CD14-positive monocyte (primary cell): ENCODE data around the gene HS1BP3. TPM values are rescaled to one million over a fixed set of nuclear protein-coding genes. Genes with fewer than 3 reads are reported as not detected.

Experiments
- DNase-seq, 3 donors: peaks; one replicate each; pipeline ENCODE4 v3.0.0-alpha.2; 2011 to 2022
- H2AFZ ChIP-seq: 2 replicates; pipeline ENCODE4 v1.6.0; 2012; ENCODE audit warnings: mild to moderate bottlenecking, low read depth, low read length, inconsistent platforms; ENCODE audit not compliant: insufficient read depth, poor library complexity, severe bottlenecking
- H3K27ac ChIP-seq, 2 donors: 1 replicate in 1 of 2; 2 replicates in 1 of 2; pipeline ENCODE4 v1.5.1; 2012 to 2013; ENCODE audit warnings: low read length in 2 of 2, control low read depth in 1 of 2, inconsistent platforms in 1 of 2, low read depth in 1 of 2, mild to moderate bottlenecking in 1 of 2
- H3K27me3 ChIP-seq, 2 donors: one replicate each; pipeline versions ENCODE4 v1.6.0 to v1.6.1; 2011 to 2013; ENCODE audit warnings: low read length in 2 of 2; ENCODE audit not compliant: control insufficient read depth in 2 of 2, insufficient read depth in 2 of 2
- H3K36me3 ChIP-seq, 2 donors: replicated peaks in 1 of 2; 1 replicate in 1 of 2; 2 replicates in 1 of 2; pipeline versions ENCODE4 v1.5.1 to v1.6.1; 2012 to 2013; ENCODE audit warnings: low read length in 2 of 2, control low read depth in 1 of 2, inconsistent platforms in 1 of 2, mild to moderate bottlenecking in 1 of 2; ENCODE audit not compliant: insufficient read depth in 2 of 2, control insufficient read depth in 1 of 2
- H3K4me1 ChIP-seq, 2 donors: 1 replicate in 1 of 2; 2 replicates in 1 of 2; pipeline versions ENCODE4 v1.5.1 to v1.6.1; 2012 to 2013; ENCODE audit warnings: low read length in 2 of 2, control low read depth in 1 of 2, inconsistent platforms in 1 of 2, mild to moderate bottlenecking in 1 of 2, moderate library complexity in 1 of 2; ENCODE audit not compliant: insufficient read depth in 2 of 2, control insufficient read depth in 1 of 2
- H3K4me2 ChIP-seq: replicated peaks from 2 replicates; pipeline ENCODE3; 2012; ENCODE audit warnings: low read length, moderate library complexity, mild to moderate bottlenecking; ENCODE audit not compliant: poor library complexity, severe bottlenecking; ENCODE audit errors: extremely low read depth
- H3K4me3 ChIP-seq, 3 experiments: fragments of 200-600 bp in 1 of 3; sonication (generic) in 1 of 3; replicated peaks in 1 of 3; 1 replicate in 2 of 3; 2 replicates in 1 of 3; pipeline ENCODE4 v1.5.1; 2011 to 2013; ENCODE audit warnings: low read length in 3 of 3, mild to moderate bottlenecking in 3 of 3, control low read depth in 2 of 3, low read depth in 2 of 3, inconsistent platforms in 1 of 3, moderate library complexity in 1 of 3
- H3K79me2 ChIP-seq: 2 replicates; pipeline ENCODE4 v1.6.0; 2012; ENCODE audit warnings: mild to moderate bottlenecking, control low read depth, inconsistent platforms, low read length, moderate library complexity; ENCODE audit not compliant: insufficient read depth
- H3K9ac ChIP-seq: 2 replicates; pipeline ENCODE4 v1.6.0; 2017; ENCODE audit warnings: low read length, mild to moderate bottlenecking; ENCODE audit not compliant: insufficient read depth, poor library complexity, severe bottlenecking
- H3K9me3 ChIP-seq, 2 donors: replicated peaks in 1 of 2; 1 replicate in 1 of 2; 2 replicates in 1 of 2; pipeline versions ENCODE4 v1.5.1 to v1.6.1; 2012 to 2013; ENCODE audit warnings: low read length in 2 of 2, control low read depth in 1 of 2; ENCODE audit not compliant: control insufficient read depth in 1 of 2, insufficient read depth in 1 of 2
- H4K20me1 ChIP-seq: 2 replicates; pipeline ENCODE4 v1.6.0; 2012; ENCODE audit warnings: mild to moderate bottlenecking, low read length, control low read depth, moderate library complexity; ENCODE audit not compliant: insufficient read depth
- H3K27ac Mint-ChIP-seq, 7 donors: one replicate each; pipeline ENCODE4 v1.8.0; 2020; ENCODE audit warnings: mild to moderate bottlenecking in 7 of 7, mixed read lengths in 7 of 7, moderate library complexity in 6 of 7, inconsistent platforms in 2 of 7
- H3K27me3 Mint-ChIP-seq, 3 donors: one replicate each; pipeline ENCODE4 v1.8.0; 2021 to 2022; ENCODE audit warnings: low read depth in 3 of 3, mild to moderate bottlenecking in 3 of 3, mixed read lengths in 3 of 3, moderate library complexity in 3 of 3, inconsistent platforms in 1 of 3
- H3K36me3 Mint-ChIP-seq, 2 donors: one replicate each; pipeline ENCODE4 v1.8.0; 2020; ENCODE audit warnings: mixed read lengths in 2 of 2, inconsistent platforms in 1 of 2, mild to moderate bottlenecking in 1 of 2
- H3K4me1 Mint-ChIP-seq: one replicate; pipeline ENCODE4 v1.8.0; 2020; ENCODE audit warnings: mild to moderate bottlenecking, mixed read lengths
- H3K4me3 Mint-ChIP-seq, 2 donors: one replicate each; pipeline ENCODE4 v1.8.0; 2020; ENCODE audit warnings: mild to moderate bottlenecking in 2 of 2, mixed read lengths in 2 of 2, moderate library complexity in 1 of 2
- H3K9me3 Mint-ChIP-seq, 7 donors: one replicate each; pipeline ENCODE4 v1.8.0; 2020 to 2022; ENCODE audit warnings: mixed read lengths in 7 of 7, mild to moderate bottlenecking in 6 of 7, moderate library complexity in 6 of 7, inconsistent platforms in 2 of 7
- CTCF ChIP-seq: fragments of 200-600 bp; IDR thresholded peaks from one replicate; pipeline ENCODE4 v1.8.0; 2022; ENCODE audit warnings: antibody characterized with exemption, mild to moderate bottlenecking
- WGBS: methylation state at CpG from one replicate; pipeline ENCODE4 v1.1.5; 2013; ENCODE audit warnings: missing lambda C conversion rate; ENCODE audit not compliant: insufficient coverage; 5-methylcytosine and 5-hydroxymethylcytosine counted together
- intact Hi-C, 2 donors: fragments of 100-400 bp; cut with micrococcal nuclease; formaldehyde crosslinking; loops; one replicate each; pipeline versions ENCODE4 v1.15.0 to v1.15.1; 2023
- polyA plus RNA-seq, 3 donors: library from polyadenylated mRNA; depleted of rRNA in 1 of 3; unstranded in 2 of 3; stranded (reverse) in 1 of 3; fragments of 300-500 nt in 2 of 3; fragments of >200 nt in 1 of 3; fragmentation: Illumina TruSeq in 2 of 3; gene quantifications; 1 replicate in 2 of 3; 2 replicates in 1 of 3; pipeline ENCODE4 v1.2.3, GENCODE V29; 2012 to 2021

HS1BP3 gene
- polyA plus RNA-seq, 3 donors, result 45.1 to 48.9 (median 45.4) TPM

GRCh38 chr2:20617892-20618467, 32.9 kb downstream of the HS1BP3 start:
- Mint-ChIP-seq H3K4me1 (peaks cover 30% of the 10 kb centered on the region), H3K27me3 (peaks cover 0 to 7% (median 1%) of the 10 kb centered on the region in 3 donors), H3K4me3 (no peak overlapping the region), H3K36me3 (peaks cover 42 to 60% of the 10 kb centered on the region in 2 donors), H3K9me3 (no peaks in the 10 kb centered on the region), H3K27ac (peak overlapping the region; percentile 71 to 95 (median 82))
- peaks cover 43 to 59% of the 10 kb centered on the region in 2 donors for H3K36me3 ChIP-seq
- no peak overlapping the region for H3K4me3 ChIP-seq
- peak overlapping the region; percentile 30 to 90 for H3K27ac ChIP-seq
- H2AFZ ChIP-seq, result no peak overlapping the region
- no peaks in the 10 kb centered on the region for H3K79me2 ChIP-seq
- no peak overlapping the region for H3K4me2 ChIP-seq
- TF ChIP-seq CTCF, result peak; percentile 42
- H3K4me1 ChIP-seq, result peaks cover 18 to 23% of the 10 kb centered on the region in 2 donors
- no peaks in the 10 kb centered on the region for H3K9me3 ChIP-seq
- peak; percentile 79 to 94 (median 81) for DNase-seq
- WGBS, result 72% methylated on average over 8 of the region's 14 CpGs
- intact Hi-C loops, result no loop called here
- peaks cover 15% of the 10 kb centered on the region for H4K20me1 ChIP-seq
- H3K27me3 ChIP-seq, result no peaks in the 10 kb centered on the region
- H3K9ac ChIP-seq, result peak overlapping the region; percentile 37

DNA sequence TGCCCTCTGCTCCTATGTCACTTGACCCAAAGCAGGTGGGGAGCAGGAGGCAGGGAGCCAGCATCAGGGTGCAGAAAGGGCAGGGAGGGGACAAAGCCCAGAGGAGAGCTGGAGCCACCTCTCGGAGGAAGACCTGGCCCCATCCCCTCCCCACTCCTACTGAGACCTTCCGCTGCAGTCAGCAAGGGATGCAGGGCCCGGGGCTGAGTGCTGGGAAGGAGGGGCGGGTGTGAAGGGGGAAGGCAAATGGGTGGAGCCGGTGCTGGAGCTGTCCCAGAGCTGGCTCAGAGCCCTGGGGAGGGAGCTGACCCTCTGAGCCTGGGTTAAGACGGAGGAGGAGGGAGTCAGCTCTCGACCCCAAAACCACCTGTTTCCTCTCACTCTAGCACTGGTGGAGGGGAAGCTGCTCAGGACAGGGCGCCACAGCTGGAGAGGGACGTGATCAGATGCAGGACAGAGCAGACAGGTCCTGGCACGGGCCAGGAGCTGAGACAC, 33.8 kb downstream of the HS1BP3 start:
- no peak overlapping the region for H3K9ac ChIP-seq

More for the DNA sequence above, 33.8 kb downstream of the HS1BP3 start:
- H2AFZ ChIP-seq, result no peak overlapping the region
- H3K27ac ChIP-seq, result peak overlapping the region; percentile 30 to 90
- peaks cover 18 to 23% of the 10 kb centered on the region in 2 donors for H3K4me1 ChIP-seq
- peaks cover 0 to 7% (median 1%) of the 10 kb centered on the region in 3 donors for H3K27me3 Mint-ChIP-seq
- peaks cover 18% of the 10 kb centered on the region for H4K20me1 ChIP-seq
- H3K4me2 ChIP-seq, result no peak overlapping the region
- intact Hi-C loops, result no loop called here
- H3K36me3 Mint-ChIP-seq, result peaks cover 35 to 51% of the 10 kb centered on the region in 2 donors
- no peak for TF ChIP-seq CTCF
- no peak overlapping the region for H3K4me3 ChIP-seq
- H3K27ac Mint-ChIP-seq, result peak overlapping the region in 5 of 7 donors; percentile 46 to 94 (median 76)
- H3K79me2 ChIP-seq, result no peaks in the 10 kb centered on the region
- no peak for DNase-seq
- H3K27me3 ChIP-seq, result no peaks in the 10 kb centered on the region
- peaks cover 35 to 50% of the 10 kb centered on the region in 2 donors for H3K36me3 ChIP-seq
- H3K4me1 Mint-ChIP-seq, result peaks cover 30% of the 10 kb centered on the region
- no peaks in the 10 kb centered on the region for H3K9me3 Mint-ChIP-seq
- WGBS, result 33% methylated on average over 3 of the region's 10 CpGs
- no peak overlapping the region for H3K4me3 Mint-ChIP-seq
- H3K9me3 ChIP-seq, result no peaks in the 10 kb centered on the region
